Measurements from ENCODE around the gene SOD3.

GRCh38 chr4:24805566-24805965, 10.2 kb downstream of the SOD3 start:
- no peak for TF ChIP-seq YY1 (IDR thresholded peaks at IDR 0.05; ENCODE audit: low read depth, low read length)
- no peak for TF ChIP-seq EP300 (IDR thresholded peaks at IDR 0.05; ENCODE audit: borderline replicate concordance in 1 of 2, low read depth in 2 of 2, low read length in 2 of 2)
- no peak for TF ChIP-seq POLR2A (IDR thresholded peaks at IDR 0.05; ENCODE audit: control extremely low read depth in 1 of 2, low read depth in 2 of 2, low read length in 2 of 2)
- TF ChIP-seq CTCF (IDR thresholded peaks at IDR 0.05; ENCODE audit: control extremely low read depth in 1 of 3, insufficient read depth in 1 of 3, low read depth in 1 of 3, low read length in 3 of 3): no peak
